NCI-H526 (cell line): ENCODE measurements around the gene NSMF.

Experiments used
- DNase-seq, 2 experiments: peaks; one replicate each; lab custom pipeline; 2025; lab: John Stamatoyannopoulos, UW

Gene NSMF

DNA sequence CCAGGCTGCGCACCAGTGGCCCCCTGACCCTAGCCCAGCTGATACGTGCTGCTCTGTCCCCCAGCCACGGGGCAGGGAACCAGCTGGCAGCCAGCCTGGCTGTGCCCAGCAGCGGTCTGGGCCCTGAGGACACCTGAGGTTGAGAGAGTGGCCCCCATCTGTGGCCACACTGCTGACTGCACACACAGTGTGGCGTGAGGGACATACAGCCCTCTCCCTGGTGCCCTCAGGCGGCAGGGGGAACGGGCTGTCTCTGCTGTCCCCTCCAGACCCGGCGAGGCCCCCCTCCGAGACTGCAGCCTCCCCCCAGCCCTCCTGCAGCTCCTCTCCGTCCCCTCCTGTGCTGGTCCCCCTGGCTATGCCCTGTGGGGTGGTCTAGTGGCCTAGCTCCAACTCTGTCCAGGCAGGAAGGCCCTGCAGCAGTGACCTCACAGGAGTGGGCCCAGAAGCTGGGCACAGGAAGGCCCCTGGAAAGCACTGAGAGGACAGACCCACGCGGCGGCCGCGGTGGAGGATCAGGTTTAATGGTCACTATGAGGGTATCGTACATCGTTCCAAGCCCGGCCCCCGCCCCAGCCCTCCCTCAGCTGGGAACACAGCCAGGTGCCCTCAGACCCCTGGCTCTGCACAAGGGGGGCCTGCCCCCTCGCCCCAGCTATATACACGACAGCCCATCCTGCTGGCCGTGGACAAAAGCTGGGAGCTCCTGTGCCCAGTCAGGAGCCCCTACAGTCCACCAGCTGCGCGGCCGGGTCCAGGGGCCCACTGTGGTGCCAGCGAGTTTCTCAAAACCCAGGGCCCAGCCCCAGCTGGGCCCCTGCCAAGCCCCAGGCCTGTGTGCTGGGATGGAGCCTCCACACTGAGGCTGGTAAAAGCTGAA is 11.2 kb downstream of the NSMF start:
- DNase-seq = no peak

DNA sequence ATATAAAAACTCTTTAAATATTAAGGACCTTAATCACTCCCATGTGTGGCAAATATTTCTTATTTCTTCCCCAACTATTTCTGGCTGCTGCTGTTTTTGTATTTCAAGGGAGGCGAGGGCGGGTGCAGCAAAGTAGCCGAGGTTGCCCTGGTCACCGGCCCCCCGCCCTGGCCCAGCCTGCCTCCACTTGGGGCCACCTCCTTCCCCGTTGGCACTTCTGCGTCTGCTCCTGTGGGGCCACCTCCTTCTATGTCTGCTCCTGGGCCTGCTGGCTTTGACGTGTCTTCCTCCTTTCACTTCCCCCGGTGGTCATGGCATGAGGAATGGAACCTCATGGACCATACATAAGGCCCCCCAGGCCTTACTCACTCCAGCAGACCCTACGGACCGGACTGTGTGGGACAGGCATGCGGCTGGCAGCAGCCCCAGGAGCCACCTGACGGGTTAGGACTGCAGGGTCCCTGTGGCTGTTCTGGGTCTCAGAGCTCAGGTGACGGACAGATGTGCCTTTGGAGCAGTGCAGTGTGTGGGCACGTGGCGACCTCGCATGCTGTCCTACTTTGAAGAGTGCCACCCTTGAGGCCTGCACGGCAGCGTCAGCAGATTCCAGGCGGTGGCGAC is 12.2 kb downstream of the NSMF start:
- no peak for DNase-seq

DNA sequence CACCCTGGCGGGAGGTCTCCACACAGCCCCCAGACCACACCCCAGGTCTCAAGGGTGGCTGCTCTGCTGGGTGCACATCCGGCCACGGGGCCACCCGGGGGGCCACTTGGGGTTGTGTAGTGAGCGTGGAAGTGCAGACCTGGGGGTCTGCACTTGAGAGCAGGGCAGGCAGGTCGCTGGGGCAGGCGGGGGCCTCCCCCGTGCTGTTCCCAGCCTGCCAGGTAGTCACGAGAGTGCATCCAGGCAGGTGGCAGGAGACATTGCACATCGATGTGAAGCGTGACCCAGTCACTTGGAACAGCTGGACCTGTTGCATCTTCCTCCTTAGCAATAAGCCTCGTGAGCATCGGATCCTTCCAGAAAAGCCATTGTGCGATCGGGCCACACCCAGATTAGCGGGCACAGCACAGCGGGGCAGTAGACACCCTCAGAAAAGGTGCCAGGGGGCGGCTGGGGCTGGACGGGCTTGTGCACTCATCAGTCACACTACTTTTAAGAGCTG is 13.2 kb downstream of the NSMF start:
- no peak for DNase-seq

DNA sequence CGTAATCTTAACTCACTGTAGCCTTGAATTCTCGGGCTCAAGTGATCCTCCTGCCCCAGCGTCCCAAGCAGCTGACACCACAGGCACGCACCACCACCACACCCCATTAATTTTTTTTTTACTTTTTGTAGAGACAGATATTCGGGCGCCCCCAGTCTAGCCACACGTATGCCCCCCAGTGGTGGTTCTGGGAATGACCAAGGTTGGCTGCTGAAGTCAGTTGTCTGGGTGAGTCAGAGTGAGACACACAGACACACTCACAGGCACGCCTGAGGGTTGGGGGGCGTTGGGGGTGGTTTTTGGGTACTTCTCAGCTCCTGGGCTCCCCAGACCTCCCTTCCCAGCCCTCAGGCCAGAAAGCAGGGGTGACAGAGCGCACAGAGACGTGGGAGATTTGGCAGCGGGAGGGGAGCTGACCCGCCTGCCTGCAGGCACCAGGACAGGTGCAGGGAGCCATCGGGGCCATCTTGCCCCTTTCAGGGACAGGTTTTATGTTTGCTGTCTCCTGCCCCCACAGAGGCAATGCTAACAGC is 13.8 kb downstream of the NSMF start:
- peak in 1 of 2 experiments; percentile 71 for DNase-seq

DNA sequence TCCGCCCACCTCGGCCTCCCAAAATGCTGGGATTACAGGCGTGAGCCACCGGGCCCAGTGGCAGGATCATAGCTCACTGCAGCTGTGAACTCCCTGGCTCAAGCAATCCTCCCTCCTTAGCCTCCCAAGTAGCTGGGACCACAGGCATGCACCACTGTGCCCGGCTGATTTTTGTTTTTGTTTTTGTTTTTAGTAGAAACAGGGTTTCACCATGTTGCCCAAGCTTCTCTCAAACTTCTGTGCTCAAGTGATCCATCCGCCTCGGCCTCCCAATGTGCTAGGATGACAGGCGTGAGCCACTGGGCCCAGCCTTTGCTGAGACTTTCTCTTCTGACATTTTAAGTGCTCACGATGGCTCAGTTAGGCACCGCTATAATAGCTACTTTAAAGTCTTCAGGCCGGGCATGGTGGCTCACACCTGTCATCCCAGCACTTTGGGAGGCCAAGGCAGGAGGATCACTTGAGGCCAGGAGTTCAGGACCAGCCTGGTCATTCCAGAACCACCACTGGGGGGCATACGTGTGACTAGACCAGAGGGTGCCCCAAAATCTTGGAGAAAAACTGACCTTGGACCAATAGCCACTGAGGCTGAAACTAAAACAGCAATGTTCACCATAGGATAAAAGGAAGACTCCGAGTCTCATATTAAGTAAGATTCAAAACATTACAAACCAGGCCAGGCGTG is 14.9 kb downstream of the NSMF start:
- no peak for DNase-seq

DNA sequence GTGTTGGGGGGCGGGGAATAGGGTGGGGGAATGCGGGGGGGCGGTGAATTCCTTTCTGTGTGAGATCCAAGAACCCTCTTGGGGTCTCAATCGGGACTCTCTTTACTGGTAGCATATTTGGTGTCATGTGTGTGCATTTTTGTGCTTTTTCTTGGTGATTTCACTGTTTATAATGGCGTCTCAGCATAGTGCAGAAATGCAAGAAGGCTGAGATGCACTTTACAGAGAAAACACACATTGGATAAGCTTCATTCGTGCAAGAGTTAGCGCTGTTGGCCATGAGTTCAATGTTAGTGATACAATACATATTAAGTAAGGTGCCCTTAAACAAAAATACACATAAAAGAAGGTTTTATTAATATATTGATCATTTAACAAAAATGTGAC is 17.2 kb downstream of the NSMF start:
- no peak for DNase-seq

DNA sequence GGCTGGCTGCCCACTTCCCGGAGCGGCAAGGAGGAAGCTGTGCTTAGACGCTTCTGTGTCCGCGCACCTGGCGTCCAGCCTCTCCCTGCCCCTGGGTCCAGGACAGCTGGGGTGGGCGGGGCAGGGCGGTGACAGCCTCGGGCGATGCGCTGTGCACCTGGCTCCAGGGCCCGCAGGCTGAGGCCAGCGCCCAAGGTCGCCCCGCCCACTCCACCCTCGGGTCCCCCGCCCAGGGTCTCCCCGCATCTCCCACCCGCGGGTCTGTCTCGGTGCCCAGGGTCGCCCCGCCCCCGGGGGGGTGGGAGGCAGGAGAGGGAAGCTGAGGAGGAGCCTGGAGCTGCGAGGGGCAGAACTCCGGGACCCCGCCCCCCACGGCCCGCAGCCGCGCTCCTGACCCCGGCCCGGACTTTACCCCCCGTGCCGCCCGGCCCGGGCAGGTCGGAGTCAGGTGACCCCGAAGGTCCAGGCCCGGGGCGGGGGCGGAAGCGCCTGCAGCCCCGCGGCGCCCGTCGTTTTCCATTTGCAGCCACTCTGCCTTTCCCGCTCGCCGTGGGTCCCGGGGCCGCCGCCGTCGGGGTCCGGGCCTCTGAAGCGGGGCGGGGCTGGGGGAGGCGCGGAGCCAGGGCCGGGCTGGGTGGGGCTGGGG is 17.7 kb downstream of the NSMF start, which contains the start of gene ENTPD8:
Gene ENTPD8 (minus strand): TSS at position 69 of the 646 bp plus-strand sequence. CDS start 3,072 bp downstream, outside the sequence.
- DNase-seq = peak in 1 of 2 experiments; percentile 76

DNA sequence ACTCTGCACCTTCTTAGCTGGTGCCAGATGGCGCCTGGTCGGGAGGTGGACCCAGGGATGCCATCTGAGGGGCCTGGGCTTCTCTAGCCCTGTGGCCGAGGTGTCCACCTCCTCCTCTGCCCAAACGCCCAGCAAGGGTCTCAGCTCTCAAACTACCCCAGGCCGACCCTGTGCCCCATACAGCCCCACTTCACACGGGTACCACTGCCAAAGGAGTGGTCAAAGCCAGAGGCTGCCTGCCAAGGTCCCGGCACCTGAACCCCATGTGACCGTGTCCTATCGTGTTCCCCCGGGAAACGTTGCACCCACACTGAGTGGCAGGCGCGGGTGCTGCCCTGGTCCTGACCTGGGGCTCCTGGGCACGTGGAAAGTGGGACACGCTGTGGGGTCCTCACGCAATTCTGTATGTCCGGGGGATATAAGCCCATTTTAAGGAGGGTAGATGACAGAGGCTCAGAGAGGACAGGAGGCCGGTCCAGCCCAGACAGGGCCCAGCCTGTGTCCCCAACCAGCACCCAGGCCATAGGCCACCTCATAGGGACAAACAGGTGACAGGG is 19.9 kb downstream of the NSMF start:
- no peak for DNase-seq

DNA sequence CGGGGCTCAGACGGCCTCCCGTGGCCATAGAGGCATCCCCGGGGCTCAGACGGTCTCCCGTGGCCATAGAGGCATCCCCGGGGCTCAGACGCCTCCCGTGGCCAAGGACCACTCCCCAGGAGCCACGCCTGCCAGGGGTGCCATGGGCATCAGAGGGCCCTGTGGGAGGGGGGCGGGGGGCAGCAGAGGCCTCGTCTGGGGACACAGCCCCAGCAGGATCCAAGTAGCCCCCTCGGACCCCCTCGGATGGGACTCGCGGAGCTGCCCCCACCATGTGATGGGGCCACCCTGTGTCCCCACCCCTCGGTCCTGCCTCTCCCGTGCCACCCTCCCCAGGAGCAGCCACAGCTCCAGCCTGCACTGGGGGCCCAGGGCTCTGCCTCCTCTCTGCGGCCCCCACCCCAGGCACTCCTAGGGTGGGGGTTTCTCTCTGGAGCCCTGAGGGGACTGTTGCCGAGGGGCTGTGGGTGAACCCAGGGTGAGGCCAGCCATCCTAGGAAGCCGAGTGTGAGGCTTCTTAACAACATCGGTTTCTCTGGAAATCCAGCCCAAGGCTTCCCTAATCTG is 20.5 kb downstream of the NSMF start:
- DNase-seq = no peak

DNA sequence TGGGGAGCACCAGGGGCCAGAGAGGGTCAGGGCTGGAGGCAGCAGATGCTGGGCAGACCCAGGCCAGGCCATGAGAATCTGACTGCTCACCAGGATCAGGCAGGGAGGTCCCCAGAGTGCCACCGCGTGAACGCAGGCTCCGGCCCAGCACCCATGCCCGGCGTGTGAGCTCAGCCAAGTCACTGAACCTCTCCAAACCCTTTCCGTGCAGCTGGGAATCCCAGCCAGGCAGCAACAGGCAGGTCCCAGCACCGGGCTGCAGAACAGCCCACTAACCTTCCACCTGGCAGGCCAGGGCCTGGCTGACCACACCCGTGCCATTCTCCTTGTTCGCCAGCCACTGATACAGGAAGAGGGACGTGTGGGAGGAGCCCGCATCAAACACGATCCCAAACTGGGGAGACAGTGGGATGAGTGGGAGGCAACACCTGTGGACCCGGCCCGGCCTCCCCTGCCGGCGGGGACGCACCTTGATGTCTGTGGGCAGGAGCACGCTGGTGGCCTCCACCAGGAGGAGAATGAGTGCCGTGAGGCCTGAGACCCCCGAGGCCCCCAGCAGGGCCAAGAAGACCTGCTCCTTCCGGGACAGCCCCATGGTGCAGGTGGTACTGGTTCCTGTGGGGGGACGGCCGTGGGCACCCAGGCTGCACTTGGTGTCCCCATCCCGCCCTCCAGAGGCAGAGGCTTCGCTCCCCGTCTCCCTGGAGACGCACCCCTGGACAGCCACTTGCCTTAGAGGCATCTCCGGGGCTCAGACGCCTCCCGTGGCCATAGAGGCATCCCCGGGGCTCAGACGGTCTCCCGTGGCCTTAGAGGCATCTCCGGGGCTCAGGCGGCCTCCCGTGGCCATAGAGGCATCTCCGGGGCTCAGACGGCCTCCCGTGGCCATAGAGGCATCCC is 21.2 kb downstream of the NSMF start:
- DNase-seq = peak in 1 of 2 experiments; percentile 23

DNA sequence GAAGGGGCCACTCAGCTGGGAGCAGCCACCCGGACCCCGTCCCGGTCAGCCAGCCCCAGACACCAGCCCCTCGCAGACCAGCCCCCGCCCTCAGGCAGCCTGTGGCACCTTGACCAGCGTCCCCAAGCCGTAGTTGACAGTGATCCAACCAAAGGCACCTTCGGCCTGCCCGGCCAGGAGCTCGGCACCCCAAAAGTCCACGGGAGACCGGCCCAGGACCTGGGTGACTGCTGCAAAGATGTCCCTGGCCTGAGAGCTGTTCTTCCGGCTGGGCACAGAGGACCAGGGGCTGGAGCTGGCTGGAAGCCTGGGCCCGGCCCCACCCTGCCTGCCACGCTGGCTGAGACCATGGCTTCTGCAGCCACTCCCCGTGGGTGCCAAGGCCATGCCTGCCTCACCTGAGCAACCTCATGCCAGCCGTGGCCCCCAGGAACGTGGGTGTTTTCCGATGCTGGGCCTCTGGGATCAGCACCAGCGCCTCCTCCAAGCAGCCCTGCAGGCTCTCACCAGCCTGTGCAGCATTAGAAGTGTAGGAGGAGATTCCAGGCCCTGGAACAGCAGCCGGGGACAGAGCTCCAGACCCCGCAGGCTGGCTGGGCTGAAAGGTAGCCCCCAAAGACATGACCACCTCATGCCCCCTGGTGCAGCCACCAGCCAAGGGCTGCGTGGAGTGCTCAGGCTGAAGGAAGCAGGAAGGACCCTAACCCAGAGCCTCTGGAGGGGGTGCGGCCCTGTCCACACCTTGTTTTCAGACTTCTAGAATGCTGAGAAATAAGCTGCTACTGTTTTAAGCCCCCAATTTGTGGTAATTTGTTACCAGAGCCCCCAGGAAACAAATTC is 22.2 kb downstream of the NSMF start:
- DNase-seq = no peak

DNA sequence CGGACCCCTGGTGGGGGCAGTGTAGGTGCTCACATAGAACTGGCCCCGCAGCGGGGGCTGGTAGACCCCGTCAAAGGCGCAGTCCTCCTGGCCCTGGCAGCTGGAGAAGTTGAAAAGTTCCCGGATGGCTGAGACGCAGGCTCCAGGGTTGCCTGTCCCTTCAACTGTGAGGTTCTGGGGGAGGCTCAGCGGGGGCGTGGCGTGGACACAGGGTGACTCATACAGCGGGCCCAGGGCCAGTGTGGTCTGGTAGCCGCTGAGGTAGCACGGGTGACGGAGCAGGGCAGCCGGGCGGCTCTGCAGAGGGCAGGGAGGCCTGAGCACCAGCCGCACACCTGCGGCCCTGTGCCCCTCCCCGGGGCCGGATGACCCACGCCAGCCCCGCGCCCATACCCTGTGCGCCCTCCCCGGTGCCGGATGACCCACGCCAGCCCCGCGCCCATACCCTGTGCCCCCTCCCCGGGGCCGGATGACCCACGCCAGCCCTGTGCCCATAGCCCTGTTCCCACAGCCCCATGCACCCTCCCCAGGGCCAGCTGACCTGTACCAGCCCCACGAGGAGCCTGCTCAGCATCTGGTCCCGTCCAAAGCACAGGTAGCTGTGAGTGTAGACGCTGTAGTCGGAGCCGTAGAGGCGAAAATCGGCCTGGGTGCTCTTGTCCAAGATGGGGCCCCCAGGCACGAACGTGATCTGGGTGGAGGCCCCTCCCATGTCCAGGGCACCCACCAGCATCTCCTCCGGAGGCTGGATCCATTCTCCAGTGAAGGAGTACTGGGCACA is 23.0 kb downstream of the NSMF start:
- no peak for DNase-seq

DNA sequence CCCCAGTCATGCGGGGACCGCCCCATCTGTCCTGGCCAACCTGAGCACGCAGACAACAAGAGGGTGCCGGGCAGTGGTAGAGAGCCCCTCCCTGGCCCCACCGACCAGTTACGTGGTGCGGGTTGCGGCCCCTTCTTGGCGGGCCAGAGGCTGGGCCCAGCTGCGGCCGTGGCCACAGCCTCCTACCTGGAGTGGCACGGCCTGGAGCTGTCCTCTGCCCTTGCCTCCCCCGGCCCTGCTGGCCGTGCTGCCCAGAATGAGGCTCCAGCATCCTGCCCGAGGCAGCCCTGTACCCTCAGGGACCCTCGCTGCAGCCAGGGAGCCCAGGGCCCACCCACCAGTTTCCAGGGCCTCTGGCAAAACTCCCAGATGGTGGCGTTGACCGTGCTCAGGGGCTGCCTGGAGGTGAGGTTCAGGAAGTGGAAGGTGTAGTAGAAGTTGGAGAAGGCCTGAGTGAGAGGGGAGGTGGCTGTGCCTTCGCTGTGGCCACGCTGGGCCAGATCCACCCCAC is 23.7 kb downstream of the NSMF start:
- no peak for DNase-seq

DNA sequence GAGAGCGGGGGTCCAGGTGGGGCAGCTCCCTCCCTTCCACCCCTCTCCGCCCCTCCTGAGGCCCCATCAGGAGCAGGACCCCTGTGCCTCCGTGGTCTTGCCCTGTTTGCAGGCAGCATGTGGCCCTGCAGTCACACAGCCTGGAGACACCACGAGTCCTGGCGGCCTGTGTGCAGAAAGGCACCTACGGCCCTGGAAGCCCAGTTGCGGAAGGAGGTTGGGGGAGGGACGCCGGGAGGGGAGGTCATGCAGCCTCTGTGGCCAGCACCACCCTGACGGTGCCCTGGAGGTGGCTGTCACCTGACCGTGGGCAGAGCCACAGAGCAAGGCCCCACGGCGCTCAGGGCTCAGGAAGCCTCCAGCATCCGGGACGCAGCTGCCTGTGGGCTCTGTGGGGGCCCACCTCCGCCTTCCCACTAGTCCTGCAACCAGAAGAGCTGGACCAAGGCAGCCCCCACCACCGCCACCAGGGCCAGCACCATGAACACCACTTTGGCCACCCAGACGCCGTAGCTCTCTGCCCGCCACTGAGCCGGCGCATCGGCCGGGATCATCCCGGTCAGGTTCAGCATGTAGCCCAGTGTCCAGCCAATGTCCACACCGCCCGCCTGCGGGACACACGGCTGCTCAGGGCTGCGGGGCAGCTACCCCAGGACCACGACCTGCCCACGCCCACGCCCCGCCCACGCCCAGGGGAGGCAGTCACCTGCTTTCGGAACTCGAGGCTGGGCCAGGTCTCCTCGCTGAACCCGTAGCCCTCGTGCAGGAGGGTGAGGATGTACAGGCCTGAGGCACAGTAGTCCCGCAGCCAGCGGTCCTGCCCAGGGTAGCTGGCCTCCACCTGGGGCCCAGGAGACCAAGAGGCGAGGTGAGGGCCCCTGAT is 24.4 kb downstream of the NSMF start:
- DNase-seq = no peak

DNA sequence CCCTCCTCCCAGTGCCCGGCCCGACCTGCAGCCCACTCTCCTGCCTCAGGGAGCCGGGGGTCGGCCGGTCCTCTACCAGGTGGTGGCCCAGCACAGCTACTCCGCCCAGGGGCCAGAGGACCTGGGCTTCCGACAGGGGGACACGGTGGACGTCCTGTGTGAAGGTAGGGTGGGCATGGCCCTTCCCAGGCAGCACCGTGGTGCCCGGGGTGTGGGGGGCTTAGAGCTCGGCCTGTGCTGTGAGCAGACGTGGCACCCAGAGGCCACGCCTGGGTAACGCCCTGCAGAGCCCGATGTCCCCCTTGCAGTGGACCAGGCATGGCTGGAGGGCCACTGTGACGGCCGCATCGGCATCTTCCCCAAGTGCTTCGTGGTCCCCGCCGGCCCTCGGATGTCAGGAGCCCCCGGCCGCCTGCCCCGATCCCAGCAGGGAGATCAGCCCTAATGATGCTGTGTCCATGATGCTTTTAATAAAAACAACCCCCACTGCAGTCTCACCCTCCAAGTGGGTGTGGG is 25.2 kb downstream of the NSMF start:
- DNase-seq = no peak

DNA sequence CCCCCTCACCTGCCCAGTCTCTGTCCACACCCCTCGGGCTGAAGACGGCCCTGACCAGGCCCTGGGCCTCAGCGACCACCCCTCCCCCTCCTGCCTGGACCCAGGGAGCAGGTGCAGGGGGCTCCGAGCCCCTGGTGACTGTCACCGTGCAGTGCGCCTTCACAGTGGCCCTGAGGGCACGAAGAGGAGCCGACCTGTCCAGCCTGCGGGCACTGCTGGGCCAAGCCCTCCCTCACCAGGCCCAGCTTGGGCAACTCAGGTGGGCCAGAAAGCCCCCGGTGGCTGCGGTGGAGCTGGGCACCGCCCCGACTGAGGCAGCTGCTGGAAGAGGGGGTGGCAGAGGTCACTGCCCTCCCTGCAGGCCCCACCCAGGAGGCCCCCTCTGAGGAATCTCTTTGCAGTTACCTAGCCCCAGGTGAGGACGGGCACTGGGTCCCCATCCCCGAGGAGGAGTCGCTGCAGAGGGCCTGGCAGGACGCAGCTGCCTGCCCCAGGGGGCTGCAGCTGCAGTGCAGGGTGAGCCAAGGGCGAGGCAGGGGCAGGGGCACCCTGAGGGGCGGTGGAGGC is 25.7 kb downstream of the NSMF start:
- no peak for DNase-seq
